Endothelial cell of umbilical vein (primary cell): ENCODE results near the gene AADACL2.

Experiments used
- CTCF ChIP-seq, 2 donors: IDR thresholded peaks; 1 replicate in 1 of 2; 2 replicates in 1 of 2; pipeline ENCODE4 v1.5.1; 2011; ENCODE audit warnings: low read length in 2 of 2, mild to moderate bottlenecking in 2 of 2, moderate library complexity in 2 of 2, control low read depth in 1 of 2, inconsistent platforms in 1 of 2, low read depth in 1 of 2; ENCODE audit not compliant: insufficient read depth in 1 of 2; ENCODE audit errors: extremely low read depth in 1 of 2
- EZH2 ChIP-seq: IDR thresholded peaks from 2 replicates; pipeline ENCODE4 v1.6.1; 2012; ENCODE audit warnings: borderline replicate concordance, low read depth, mild to moderate bottlenecking, moderate library complexity, low read length, inconsistent platforms; ENCODE audit not compliant: severe bottlenecking
- FOS ChIP-seq: IDR thresholded peaks from 2 replicates; pipeline ENCODE4 v1.6.1; 2011; ENCODE audit warnings: mild to moderate bottlenecking, low read length, moderate library complexity, borderline replicate concordance; ENCODE audit not compliant: insufficient read depth
- JUN ChIP-seq: IDR thresholded peaks from 2 replicates; pipeline ENCODE4 v1.6.1; 2011; ENCODE audit warnings: borderline replicate concordance, low read depth; ENCODE audit not compliant: insufficient read length, insufficient read depth
- POLR2A ChIP-seq: IDR thresholded peaks from 2 replicates; pipeline ENCODE4 v1.6.1; 2012; ENCODE audit warnings: low read depth, mild to moderate bottlenecking, control low read depth, low read length
- POLR2AphosphoS5 ChIP-seq: IDR thresholded peaks from 2 replicates; pipeline ENCODE4 v1.6.1; 2012; ENCODE audit warnings: low read depth, mild to moderate bottlenecking, control low read depth, low read length, moderate library complexity; ENCODE audit not compliant: insufficient read depth
- TF ChIP-seq, protein P1 (sequence below): IDR thresholded peaks from 2 replicates; pipeline ENCODE4 v1.6.1; 2011; ENCODE audit not compliant: insufficient read depth, insufficient read length

- no peak for TF ChIP-seq CTCF (IDR thresholded peaks at IDR 0.05; ENCODE audit: extremely low read depth in 1 of 2, insufficient read depth in 1 of 2, low read depth in 1 of 2, low read length in 2 of 2)
- TF ChIP-seq POLR2A: no peak
- TF ChIP-seq JUN: no peak
- TF ChIP-seq, protein P1, sequence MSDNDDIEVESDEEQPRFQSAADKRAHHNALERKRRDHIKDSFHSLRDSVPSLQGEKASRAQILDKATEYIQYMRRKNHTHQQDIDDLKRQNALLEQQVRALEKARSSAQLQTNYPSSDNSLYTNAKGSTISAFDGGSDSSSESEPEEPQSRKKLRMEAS: no peak
- TF ChIP-seq FOS: no peak
- no peak for TF ChIP-seq EZH2
- no peak for TF ChIP-seq POLR2AphosphoS5
These were observed 44.2 kb downstream of the AADACL2 start for GRCh38 chr3:151777880-151778279.
